ENCODE results near the gene ZNF507.

ZNF507 gene

GRCh38 chr19:32345261-32346207 lies at the start of gene ZNF507:
ZNF507 (plus strand) TSS chr19:32345610; CDS start chr19:32352831, 7,221 bp downstream.
- no peak for TF ChIP-seq CTCF (IDR thresholded peaks at IDR 0.05; ENCODE audit: extremely low read depth, missing control alignments)
- peak; percentile 95 for DNase-seq (ENCODE audit: low spot score)

GRCh38 chr19:32296694-32297093 lies 48.7 kb upstream of the ZNF507 start:
- TF ChIP-seq CTCF (IDR thresholded peaks at IDR 0.05; ENCODE audit: extremely low read depth, missing control alignments), result no peak
- DNase-seq (ENCODE audit: low spot score), result no peak

GRCh38 chr19:32302778-32303177 lies 42.6 kb upstream of the ZNF507 start:
- no peak for DNase-seq (ENCODE audit: low spot score)
- no peak for TF ChIP-seq CTCF (IDR thresholded peaks at IDR 0.05; ENCODE audit: extremely low read depth, missing control alignments)

GRCh38 chr19:32303193-32303592 lies 42.2 kb upstream of the ZNF507 start:
- DNase-seq (ENCODE audit: low spot score), result no peak
- TF ChIP-seq CTCF (IDR thresholded peaks at IDR 0.05; ENCODE audit: extremely low read depth, missing control alignments), result no peak

GRCh38 chr19:32307591-32307990 lies 37.8 kb upstream of the ZNF507 start:
- TF ChIP-seq CTCF (IDR thresholded peaks at IDR 0.05; ENCODE audit: extremely low read depth, missing control alignments), result no peak
- DNase-seq (ENCODE audit: low spot score), result no peak

GRCh38 chr19:32308431-32309077 lies 36.9 kb upstream of the ZNF507 start:
- DNase-seq (ENCODE audit: low spot score), result no peak
- no peak for TF ChIP-seq CTCF (IDR thresholded peaks at IDR 0.05; ENCODE audit: extremely low read depth, missing control alignments)

Measured in GM20000 (cell line).